Peyer's patch (tissue), 4 donors: ENCODE data around the gene PDE6H.

Source experiments
- POLR2A ChIP-seq, 2 donors: fragments of 450-650 bp; IDR thresholded peaks; one replicate each; pipeline ENCODE4 v1.5.1; 2017; ENCODE audit warnings: antibody characterized with exemption in 2 of 2, mild to moderate bottlenecking in 2 of 2, moderate library complexity in 2 of 2
- TF ChIP-seq, protein P1 (sequence below), 6 experiments: fragments of 450-650 bp in 4 of 6; fragments of 200-600 bp in 2 of 6; sonication (generic) in 1 of 6; IDR thresholded peaks; one replicate each; pipeline ENCODE4 v1.5.1; 2017 to 2019; ENCODE audit warnings: antibody characterized with exemption in 6 of 6, mild to moderate bottlenecking in 3 of 6, moderate library complexity in 1 of 6

DNA sequence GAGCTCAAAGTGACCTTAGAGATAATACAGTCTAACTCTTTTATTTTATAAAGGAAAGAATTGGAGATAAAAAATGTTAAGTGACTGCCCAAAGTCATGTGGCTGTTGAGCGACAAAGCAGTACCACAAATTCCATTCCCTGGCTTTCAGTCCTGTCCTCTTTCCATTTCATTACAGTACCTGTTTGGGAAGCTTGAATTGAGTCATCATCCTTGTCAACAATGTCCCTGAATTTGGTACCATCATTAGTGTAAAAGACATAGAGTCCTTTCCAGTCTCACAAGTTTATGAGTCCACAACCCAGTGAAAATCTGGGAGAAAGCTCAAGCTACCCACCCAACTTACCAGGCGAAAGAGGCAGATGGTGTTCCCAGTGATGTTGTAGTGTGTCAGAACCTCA, 38.3 kb upstream of the PDE6H start:
- TF ChIP-seq, protein P1, sequence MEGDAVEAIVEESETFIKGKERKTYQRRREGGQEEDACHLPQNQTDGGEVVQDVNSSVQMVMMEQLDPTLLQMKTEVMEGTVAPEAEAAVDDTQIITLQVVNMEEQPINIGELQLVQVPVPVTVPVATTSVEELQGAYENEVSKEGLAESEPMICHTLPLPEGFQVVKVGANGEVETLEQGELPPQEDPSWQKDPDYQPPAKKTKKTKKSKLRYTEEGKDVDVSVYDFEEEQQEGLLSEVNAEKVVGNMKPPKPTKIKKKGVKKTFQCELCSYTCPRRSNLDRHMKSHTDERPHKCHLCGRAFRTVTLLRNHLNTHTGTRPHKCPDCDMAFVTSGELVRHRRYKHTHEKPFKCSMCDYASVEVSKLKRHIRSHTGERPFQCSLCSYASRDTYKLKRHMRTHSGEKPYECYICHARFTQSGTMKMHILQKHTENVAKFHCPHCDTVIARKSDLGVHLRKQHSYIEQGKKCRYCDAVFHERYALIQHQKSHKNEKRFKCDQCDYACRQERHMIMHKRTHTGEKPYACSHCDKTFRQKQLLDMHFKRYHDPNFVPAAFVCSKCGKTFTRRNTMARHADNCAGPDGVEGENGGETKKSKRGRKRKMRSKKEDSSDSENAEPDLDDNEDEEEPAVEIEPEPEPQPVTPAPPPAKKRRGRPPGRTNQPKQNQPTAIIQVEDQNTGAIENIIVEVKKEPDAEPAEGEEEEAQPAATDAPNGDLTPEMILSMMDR (IDR thresholded peaks at IDR 0.05): no peak
- TF ChIP-seq POLR2A (IDR thresholded peaks at IDR 0.05): no peak
